PFSK-1 (cell line): Measurements from ENCODE around the gene RFX2.

Source experiments
- POLR2AphosphoS5 ChIP-seq: IDR thresholded peaks from 2 replicates; pipeline ENCODE4 v1.6.1; 2012; ENCODE audit warnings: low read depth, mild to moderate bottlenecking, control low read depth, low read length, moderate library complexity
- REST ChIP-seq, 2 experiments: IDR thresholded peaks; 2 replicates each; pipeline versions ENCODE4 v1.6.1 to v1.8.0; 2011 to 2012; ENCODE audit warnings: low read depth in 2 of 2, low read length in 2 of 2, control low read depth in 1 of 2, inconsistent platforms in 1 of 2, mild to moderate bottlenecking in 1 of 2, moderate library complexity in 1 of 2; ENCODE audit not compliant: insufficient read depth in 1 of 2
- SIN3A ChIP-seq: IDR thresholded peaks from 2 replicates; pipeline ENCODE4 v1.6.1; 2012; ENCODE audit warnings: mild to moderate bottlenecking, low read length, moderate library complexity, borderline replicate concordance; ENCODE audit not compliant: insufficient read depth
- TAF1 ChIP-seq: IDR thresholded peaks from 2 replicates; pipeline ENCODE4 v1.6.1; 2012; ENCODE audit warnings: low read length, control low read depth, borderline replicate concordance; ENCODE audit not compliant: insufficient read depth

GRCh38 chr19:6100284-6100915 lies 9.9 kb downstream of the RFX2 start:
- TF ChIP-seq POLR2AphosphoS5 (peak; percentile 43; the same call in 1 of the 2 replicates), REST (IDR thresholded peaks at IDR 0.05; ENCODE audit: insufficient read depth in 1 of 2, low read depth in 2 of 2, low read length in 2 of 2) (no peak), TAF1 (no peak), SIN3A (no peak)
